H1 (cell line): Measurements from ENCODE around the gene ZNF598. TPM values are rescaled to one million over a fixed set of nuclear protein-coding genes. Genes with fewer than 3 reads are reported as not detected.

Experiments used
- CTCF ChIA-PET: fragments of 300-600 bp; sonication (Branson Sonifier 250); formaldehyde crosslinking; loops from one replicate; lab custom pipeline; 2021; ENCODE audit not compliant: partially characterized antibody; lab: Charles Lee
- POLR2A ChIA-PET: fragments of 300-600 bp; sonication (Branson Sonifier 250); formaldehyde crosslinking; loops from one replicate; lab custom pipeline; 2021; ENCODE audit warnings: inconsistent platforms; ENCODE audit not compliant: partially characterized antibody; lab: Charles Lee
- DNase-seq, 2 experiments: peaks; one replicate each; pipeline versions ENCODE4 v3.0.0 to v3.0.0-alpha.2; 2010 to 2022; ENCODE audit warnings: low spot score in 2 of 2, low read depth in 1 of 2, mixed read lengths in 1 of 2
- FAIRE-seq: peaks from 2 replicates; lab custom pipeline; 2011; peaks lifted over from hg19 to GRCh38; lab: Jason Lieb, UNC
- H2AFZ ChIP-seq: 2 replicates; pipeline ENCODE4 v1.8.1; 2012; ENCODE audit warnings: low read length, inconsistent platforms
- H2AK5ac ChIP-seq: 2 replicates; pipeline ENCODE4 v1.6.1; 2013; ENCODE audit warnings: low read depth, low read length
- H2BK120ac ChIP-seq: replicated peaks from 2 replicates; pipeline ENCODE3; 2013; ENCODE audit warnings: low read depth, low read length, inconsistent platforms
- H2BK12ac ChIP-seq: 2 replicates; pipeline ENCODE4 v1.6.1; 2013; ENCODE audit warnings: low read depth, low read length
- H2BK15ac ChIP-seq: 2 replicates; pipeline ENCODE4 v1.6.1; 2013; ENCODE audit warnings: low read length
- H2BK20ac ChIP-seq: 2 replicates; pipeline ENCODE4 v1.6.1; 2013; ENCODE audit warnings: low read length
- H2BK5ac ChIP-seq: 2 replicates; pipeline ENCODE4 v1.6.1; 2013; ENCODE audit warnings: low read depth, low read length
- H3K14ac ChIP-seq: 2 replicates; pipeline ENCODE4 v1.6.1; 2013; ENCODE audit warnings: inconsistent platforms; ENCODE audit not compliant: insufficient read length
- H3K18ac ChIP-seq: 2 replicates; pipeline ENCODE4 v1.6.1; 2013; ENCODE audit warnings: low read length; ENCODE audit errors: extremely low read depth
- H3K23ac ChIP-seq: 2 replicates; pipeline ENCODE4 v1.6.1; 2013; ENCODE audit warnings: inconsistent platforms; ENCODE audit not compliant: insufficient read length
- H3K23me2 ChIP-seq: 2 replicates; pipeline ENCODE4 v1.6.1; 2013; ENCODE audit warnings: low read depth, low read length
- H3K27ac ChIP-seq: 2 replicates; pipeline ENCODE4 v1.6.1; 2011; ENCODE audit warnings: low read depth, low read length, inconsistent platforms
- H3K27me3 ChIP-seq, 4 experiments: replicated peaks in 1 of 4; 1 replicate in 1 of 4; 2 replicates in 3 of 4; pipeline versions ENCODE4 v1.6.1 to v1.8.1; 2011 to 2013; ENCODE audit warnings: low read length in 3 of 4, mild to moderate bottlenecking in 3 of 4, inconsistent platforms in 2 of 4, mixed read lengths in 2 of 4, moderate library complexity in 1 of 4; ENCODE audit not compliant: control insufficient read depth in 3 of 4, insufficient read depth in 3 of 4; ENCODE audit errors: extremely low read depth in 1 of 4
- H3K36me3 ChIP-seq, 4 experiments: 2 replicates each; pipeline versions ENCODE4 v1.6.1 to v1.8.1; 2011 to 2013; ENCODE audit warnings: mild to moderate bottlenecking in 4 of 4, low read length in 3 of 4, moderate library complexity in 2 of 4, control low read depth in 1 of 4, inconsistent platforms in 1 of 4; ENCODE audit not compliant: insufficient read depth in 4 of 4, control insufficient read depth in 2 of 4
- H3K4ac ChIP-seq: replicated peaks from 2 replicates; pipeline ENCODE3; 2013; ENCODE audit warnings: low read length, low read depth, mixed read lengths, inconsistent platforms; ENCODE audit not compliant: insufficient read length
- H3K4me1 ChIP-seq, 4 experiments: replicated peaks in 1 of 4; 1 replicate in 1 of 4; 2 replicates in 3 of 4; pipeline versions ENCODE4 v1.6.1 to v1.8.1; 2011 to 2013; ENCODE audit warnings: low read length in 3 of 4, inconsistent platforms in 2 of 4, mixed read lengths in 1 of 4; ENCODE audit not compliant: insufficient read depth in 4 of 4, control insufficient read depth in 3 of 4
- H3K4me2 ChIP-seq, 2 experiments: 2 replicates each; pipeline versions ENCODE4 v1.6.1 to v1.8.1; 2011 to 2013; ENCODE audit warnings: low read depth in 2 of 2, low read length in 2 of 2, control low read depth in 1 of 2, inconsistent platforms in 1 of 2, mild to moderate bottlenecking in 1 of 2; ENCODE audit not compliant: insufficient read depth in 1 of 2
- H3K4me3 ChIP-seq, 4 experiments: fragments of 200-600, 300-600 bp in 1 of 4; sonication (generic), shearing (Covaris generic), sonication (Bioruptor Twin) in 1 of 4; 2 replicates each; pipeline versions ENCODE4 v1.5.1 to v1.8.1; 2011 to 2016; ENCODE audit warnings: low read length in 4 of 4, low read depth in 3 of 4, control low read depth in 2 of 4, inconsistent platforms in 2 of 4, mild to moderate bottlenecking in 2 of 4, mixed read lengths in 1 of 4, moderate library complexity in 1 of 4; ENCODE audit not compliant: insufficient read depth in 2 of 4; ENCODE audit errors: extremely low read depth in 1 of 4
- H3K56ac ChIP-seq: replicated peaks from 2 replicates; pipeline ENCODE3; 2013; ENCODE audit warnings: low read depth, mild to moderate bottlenecking, mixed read lengths, low read length, inconsistent platforms; ENCODE audit not compliant: insufficient read length
- H3K79me1 ChIP-seq: 2 replicates; pipeline ENCODE4 v1.6.1; 2013; ENCODE audit warnings: low read depth, low read length, control low read depth
- H3K79me2 ChIP-seq, 2 experiments: 2 replicates each; pipeline versions ENCODE4 v1.6.1 to v1.8.1; 2012 to 2013; ENCODE audit warnings: low read length in 2 of 2, mild to moderate bottlenecking in 2 of 2, inconsistent platforms in 1 of 2; ENCODE audit not compliant: insufficient read depth in 2 of 2, control insufficient read depth in 1 of 2
- H3K9ac ChIP-seq, 4 experiments: replicated peaks in 1 of 4; 1 replicate in 1 of 4; 2 replicates in 3 of 4; pipeline versions ENCODE4 v1.6.1 to v1.8.1; 2011 to 2013; ENCODE audit warnings: low read depth in 3 of 4, low read length in 3 of 4, control low read depth in 2 of 4, mild to moderate bottlenecking in 2 of 4, moderate library complexity in 2 of 4, inconsistent platforms in 1 of 4; ENCODE audit errors: extremely low read depth in 1 of 4
- H3K9me3 ChIP-seq, 2 experiments: 2 replicates each; pipeline versions ENCODE4 v1.6.1 to v1.8.1; 2012 to 2013; ENCODE audit warnings: mild to moderate bottlenecking in 2 of 2, moderate library complexity in 2 of 2, control low read depth in 1 of 2, inconsistent platforms in 1 of 2, low read depth in 1 of 2, low read length in 1 of 2, mixed read lengths in 1 of 2; ENCODE audit not compliant: insufficient read depth in 2 of 2
- H4K20me1 ChIP-seq, 2 experiments: replicated peaks in 1 of 2; 2 replicates each; pipeline versions ENCODE3 to v1.8.1; 2011 to 2013; ENCODE audit warnings: inconsistent platforms in 2 of 2, low read length in 2 of 2, mild to moderate bottlenecking in 1 of 2; ENCODE audit not compliant: insufficient read depth in 2 of 2, control insufficient read depth in 1 of 2
- H4K5ac ChIP-seq: 2 replicates; pipeline ENCODE4 v1.6.1; 2013; ENCODE audit warnings: low read length, low read depth, mixed read lengths, inconsistent platforms; ENCODE audit not compliant: insufficient read length
- H4K8ac ChIP-seq: 2 replicates; pipeline ENCODE4 v1.8.0; 2013; ENCODE audit warnings: mild to moderate bottlenecking, moderate library complexity, low read length, inconsistent platforms; ENCODE audit not compliant: insufficient read depth; ENCODE audit errors: extremely low read depth
- H4K91ac ChIP-seq: replicated peaks from 2 replicates; pipeline ENCODE3; 2013; ENCODE audit warnings: low read length, mixed read lengths, inconsistent platforms; ENCODE audit not compliant: insufficient read length
- CHD1 ChIP-seq: IDR thresholded peaks from 2 replicates; pipeline ENCODE4 v1.6.1; 2012; ENCODE audit warnings: low read depth, low read length, improper control_type of control experiment
- HDAC2 ChIP-seq, 2 experiments: fragments of 300-600 bp in 1 of 2; sonication (generic) in 1 of 2; IDR thresholded peaks; 2 replicates each; pipeline ENCODE4 v1.6.1; 2011 to 2012; ENCODE audit warnings: low read depth in 2 of 2, low read length in 2 of 2, mild to moderate bottlenecking in 2 of 2, moderate library complexity in 2 of 2, borderline replicate concordance in 1 of 2, inconsistent platforms in 1 of 2
- SP1 ChIP-seq: IDR thresholded peaks from 2 replicates; pipeline ENCODE4 v1.6.1; 2011; ENCODE audit warnings: low read depth, low read length
- WGBS, 2 experiments: shearing (Covaris generic) in 1 of 2; methylation state at CpG; one replicate each; pipeline versions ENCODE4 v1.1.6 to v1.1.7; 2013 to 2015; ENCODE audit warnings: low lambda C conversion rate in 2 of 2, mixed read lengths in 2 of 2, inconsistent platforms in 1 of 2, low coverage in 1 of 2, missing lambda C conversion rate in 1 of 2; ENCODE audit not compliant: insufficient replicate concordance in 2 of 2, insufficient coverage in 1 of 2, insufficient read length in 1 of 2; ENCODE audit errors: extremely low coverage in 1 of 2, missing lambda C conversion rate in 1 of 2; 5-methylcytosine and 5-hydroxymethylcytosine counted together
- polyA plus RNA-seq, 7 experiments: library from polyadenylated mRNA; depleted of rRNA in 3 of 7; stranded (reverse) in 5 of 7; unstranded in 2 of 7; fragments of >200 nt in 5 of 7; fragments of 200-250 nt in 2 of 7; gene quantifications; 1 replicate in 5 of 7; 2 replicates in 1 of 7; 4 replicates in 1 of 7; pipeline versions ENCODE4 v1.2.1 to v1.2.3, GENCODE V29; 2011 to 2013; ENCODE audit warnings: missing spikeins in 2 of 7, mixed read lengths in 2 of 7
- total RNA-seq: library from RNA; stranded (reverse); fragmentation: NEBNext Ultra II Directional; extraction: Animal tissue kit (Norgen Biotek cat#: 25700); gene quantifications from 2 replicates; pipeline ENCODE4 v1.2.1, GENCODE V29; 2021

The ZNF598 gene
- total and polyA plus RNA-seq, 2 of the 8 experiments (the other 6 are each of a cell fraction or from before 2014, with no cell fraction given) = 29.3 to 47.6 TPM

DNA sequence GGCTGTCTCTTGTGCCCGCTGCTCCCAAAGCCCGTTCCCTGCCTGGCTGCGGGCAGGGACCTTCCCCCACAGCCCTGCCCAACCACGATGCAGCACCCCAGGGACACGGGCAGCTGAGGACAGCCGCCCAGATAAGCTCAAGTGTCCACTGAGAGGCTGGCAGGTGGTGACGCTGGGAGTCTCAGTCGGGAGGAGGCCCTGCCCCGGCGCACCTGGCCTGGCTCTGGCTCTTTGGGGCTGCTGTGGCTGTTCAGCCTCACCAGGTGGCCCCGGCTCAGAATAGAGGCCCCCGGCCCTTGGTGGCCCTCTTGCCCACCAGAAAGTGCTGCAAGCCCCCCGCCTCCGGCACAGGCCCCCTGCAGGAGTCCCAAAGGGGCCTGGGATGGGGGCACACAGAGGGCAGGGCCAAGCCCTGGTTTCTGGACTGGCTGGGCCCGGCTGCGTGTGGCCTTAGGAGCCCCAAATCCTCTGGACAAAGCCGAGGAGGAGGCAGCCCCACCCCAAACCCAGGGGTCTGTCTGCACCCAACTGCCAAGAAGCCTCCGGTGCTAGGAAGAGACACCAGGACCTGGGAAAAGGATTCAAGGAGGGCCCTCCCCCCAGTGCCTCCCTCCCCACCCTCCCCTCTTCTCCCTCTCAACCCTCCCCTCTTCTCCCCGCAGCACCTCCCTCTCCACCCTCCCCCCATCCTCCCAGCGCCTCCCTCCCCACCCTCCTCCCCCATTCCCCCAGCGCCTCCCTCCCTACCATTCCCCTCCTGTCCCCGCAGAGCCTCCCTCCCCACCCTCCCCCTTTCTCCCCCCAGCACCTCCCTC, 32.8 kb upstream of the ZNF598 start:
- no peak for FAIRE-seq
- Histone ChIP-seq H3K27me3 (no peaks in the 10 kb centered on the region; a peak in 1 of 7 replicates), H3K79me2 (peaks cover 0 to 5% of the 10 kb centered on the region in 2 experiments; a peak in 1 of 4 replicates), H3K4me2 (no peak overlapping the region), H3K79me1 (no peaks in the 10 kb centered on the region), H2BK5ac (no peak overlapping the region), H4K8ac (no peak overlapping the region), H3K14ac (no peak overlapping the region), H2BK12ac (no peak overlapping the region), H2BK15ac (no peak overlapping the region), H3K4me3 (no peak overlapping the region), H3K9ac (no peak overlapping the region), H2BK120ac (no peak overlapping the region), H3K4ac (no peak overlapping the region), H2AFZ (no peak overlapping the region), H3K36me3 (peaks cover 0 to 3% (median 0%) of the 10 kb centered on the region in 4 experiments; a peak in 1 of 8 replicates), H3K9me3 (no peaks in the 10 kb centered on the region), H3K23me2 (peaks cover 5% of the 10 kb centered on the region; the same call in 1 of the 2 replicates), H3K56ac (no peak overlapping the region), H3K18ac (no peak overlapping the region), H2BK20ac (no peak overlapping the region), H3K4me1 (peaks cover 0 to 4% (median 0%) of the 10 kb centered on the region in 4 experiments; a peak in 4 of 7 replicates), H3K27ac (no peak overlapping the region), H4K5ac (no peak overlapping the region), H2AK5ac (no peak overlapping the region), H4K91ac (no peak overlapping the region), H4K20me1 (peaks cover 0 to 5% of the 10 kb centered on the region in 2 experiments), H3K23ac (no peak overlapping the region)
- TF ChIP-seq HDAC2 (IDR thresholded peaks at IDR 0.05; ENCODE audit: borderline replicate concordance in 1 of 2, low read depth in 2 of 2, low read length in 2 of 2) (no peak), SP1 (no peak), CHD1 (no peak)
- 93% methylated on average over 13 of the region's 22 CpGs; no CpG with 5 or more reads in 1 of the 2 experiments for WGBS, 2 experiments
- CTCF ChIA-PET = interaction anchor here (1.0 to 1.9 kb wide), 3 partner anchors 11 to 20 kb away, joined by 3 to 9 read pairs (median 4); no protein-coding TSS in a partner anchor
- no peak for DNase-seq
- POLR2A ChIA-PET = interaction anchor here (0.7 to 2.0 kb wide), 5 partner anchors 8 to 78 kb away, joined by 3 to 9 read pairs (median 4); partner anchors contain the start of gene RPS2
